Endothelial cell of umbilical vein (primary cell): ENCODE data around the gene MED12. TPM values are rescaled to one million over a fixed set of nuclear protein-coding genes. Genes with fewer than 3 reads are reported as not detected.

Experiments
- BruUV-seq: library from RNA; stranded (reverse); fragments of 400-500 nt; replicated peaks from 2 replicates; lab custom pipeline; 2021; lab: Mats Ljungman, UMichigan
- CTCF ChIA-PET: fragments of 300-600, 350-600 bp; sonication (Branson Sonifier 250); formaldehyde crosslinking; loops from one replicate; lab custom pipeline; 2021; ENCODE audit warnings: antibody characterized with exemption, inconsistent platforms; lab: Charles Lee
- POLR2A ChIA-PET: fragments of 300-600, 350-600 bp; sonication (Branson Sonifier 250); formaldehyde crosslinking; loops from one replicate; lab custom pipeline; 2021; ENCODE audit warnings: antibody characterized with exemption, inconsistent platforms; lab: Charles Lee
- DNase-seq: peaks from one replicate; pipeline ENCODE4 v3.0.0-alpha.2; 2011; ENCODE audit warnings: low read depth, low spot score
- FAIRE-seq: peaks from 2 replicates; lab custom pipeline; 2011; peaks lifted over from hg19 to GRCh38; lab: Jason Lieb, UNC
- H2AFZ ChIP-seq: 2 replicates; pipeline ENCODE4 v1.6.0; 2012; ENCODE audit warnings: low read depth, low read length, control low read depth, inconsistent platforms
- H3K27ac ChIP-seq: 2 replicates; pipeline ENCODE4 v1.5.1; 2011; ENCODE audit warnings: low read depth, mild to moderate bottlenecking, control low read depth, low read length, moderate library complexity; ENCODE audit not compliant: insufficient read depth
- H3K27me3 ChIP-seq, 2 experiments: 2 replicates each; pipeline versions ENCODE4 v1.6.0 to v1.6.1; 2011; ENCODE audit warnings: low read length in 2 of 2, mixed read lengths in 1 of 2; ENCODE audit not compliant: control insufficient read depth in 2 of 2, insufficient read depth in 2 of 2
- H3K36me3 ChIP-seq, 2 experiments: 2 replicates in 1 of 2; 3 replicates in 1 of 2; pipeline ENCODE4 v1.5.1; 2011; ENCODE audit warnings: low read length in 2 of 2, mild to moderate bottlenecking in 1 of 2, moderate library complexity in 1 of 2; ENCODE audit not compliant: control insufficient read depth in 2 of 2, insufficient read depth in 2 of 2; ENCODE audit errors: extremely low read depth in 1 of 2
- H3K4me1 ChIP-seq: 3 replicates; pipeline ENCODE4 v1.5.1; 2011; ENCODE audit warnings: mild to moderate bottlenecking, low read length; ENCODE audit not compliant: control insufficient read depth, insufficient read depth; ENCODE audit errors: extremely low read depth
- H3K4me2 ChIP-seq: 2 replicates; pipeline ENCODE4 v1.6.1; 2011; ENCODE audit warnings: low read length, control low read depth, mixed read lengths; ENCODE audit not compliant: insufficient read depth
- H3K4me3 ChIP-seq, 3 experiments: fragments of 200-600 bp in 1 of 3; sonication (generic), shearing (Covaris generic) in 1 of 3; replicated peaks in 1 of 3; 2 replicates each; pipeline ENCODE4 v1.5.1; 2011 to 2016; ENCODE audit warnings: control low read depth in 3 of 3, low read length in 3 of 3, mild to moderate bottlenecking in 2 of 3, inconsistent platforms in 1 of 3, low read depth in 1 of 3, moderate library complexity in 1 of 3; ENCODE audit not compliant: insufficient read depth in 1 of 3
- H3K79me2 ChIP-seq: 2 replicates; pipeline ENCODE4 v1.6.0; 2012; ENCODE audit warnings: low read length, inconsistent platforms; ENCODE audit not compliant: control insufficient read depth, insufficient read depth
- H3K9ac ChIP-seq: replicated peaks from 2 replicates; pipeline ENCODE3; 2011; ENCODE audit warnings: low read length, control low read depth; ENCODE audit not compliant: insufficient read depth; ENCODE audit errors: extremely low read depth
- H3K9me1 ChIP-seq: replicated peaks from 3 replicates; pipeline ENCODE4 v1.6.0; 2011; ENCODE audit warnings: mild to moderate bottlenecking, low read length; ENCODE audit not compliant: control insufficient read depth, insufficient read depth; ENCODE audit errors: extremely low read depth
- H3K9me3 ChIP-seq: replicated peaks from 2 replicates; pipeline ENCODE4 v1.5.1; 2012; ENCODE audit warnings: low read length, inconsistent platforms; ENCODE audit not compliant: control insufficient read depth, insufficient read depth
- H4K20me1 ChIP-seq: replicated peaks from 2 replicates; pipeline ENCODE3; 2011; ENCODE audit warnings: mild to moderate bottlenecking, low read length; ENCODE audit not compliant: control insufficient read depth, insufficient read depth; ENCODE audit errors: extremely low read depth
- CTCF ChIP-seq, 2 donors: IDR thresholded peaks; 1 replicate in 1 of 2; 2 replicates in 1 of 2; pipeline ENCODE4 v1.5.1; 2011; ENCODE audit warnings: low read length in 2 of 2, mild to moderate bottlenecking in 2 of 2, moderate library complexity in 2 of 2, control low read depth in 1 of 2, inconsistent platforms in 1 of 2, low read depth in 1 of 2; ENCODE audit not compliant: insufficient read depth in 1 of 2; ENCODE audit errors: extremely low read depth in 1 of 2
- EZH2 ChIP-seq: IDR thresholded peaks from 2 replicates; pipeline ENCODE4 v1.6.1; 2012; ENCODE audit warnings: borderline replicate concordance, low read depth, mild to moderate bottlenecking, moderate library complexity, low read length, inconsistent platforms; ENCODE audit not compliant: severe bottlenecking
- FOS ChIP-seq: IDR thresholded peaks from 2 replicates; pipeline ENCODE4 v1.6.1; 2011; ENCODE audit warnings: mild to moderate bottlenecking, low read length, moderate library complexity, borderline replicate concordance; ENCODE audit not compliant: insufficient read depth
- GATA2 ChIP-seq: IDR thresholded peaks from 2 replicates; pipeline ENCODE4 v1.7.0; 2011; ENCODE audit warnings: low read depth, mild to moderate bottlenecking, moderate library complexity, mixed read lengths, low read length; ENCODE audit not compliant: insufficient read length, insufficient read depth
- JUN ChIP-seq: IDR thresholded peaks from 2 replicates; pipeline ENCODE4 v1.6.1; 2011; ENCODE audit warnings: borderline replicate concordance, low read depth; ENCODE audit not compliant: insufficient read length, insufficient read depth
- MAX ChIP-seq: IDR thresholded peaks from 2 replicates; pipeline ENCODE4 v1.6.1; 2011; ENCODE audit not compliant: insufficient read depth, insufficient read length
- MYC ChIP-seq: IDR thresholded peaks from one replicate; pipeline ENCODE4 v1.6.1; 2011; ENCODE audit warnings: mild to moderate bottlenecking, low read depth, low read length
- POLR2A ChIP-seq: IDR thresholded peaks from 2 replicates; pipeline ENCODE4 v1.6.1; 2012; ENCODE audit warnings: low read depth, mild to moderate bottlenecking, control low read depth, low read length
- POLR2AphosphoS5 ChIP-seq: IDR thresholded peaks from 2 replicates; pipeline ENCODE4 v1.6.1; 2012; ENCODE audit warnings: low read depth, mild to moderate bottlenecking, control low read depth, low read length, moderate library complexity; ENCODE audit not compliant: insufficient read depth
- dilution Hi-C: fragments of 300-500 bp; cut with MboI; formaldehyde crosslinking; loops from one replicate; pipeline ENCODE4 v1.15.0; 2019; ENCODE audit warnings: low sequenced_read_pairs; ENCODE audit not compliant: extremely low pct_ligation_motif_present
- intact Hi-C: fragments of 100-400 bp; cut with micrococcal nuclease; formaldehyde crosslinking; loops from one replicate; pipeline ENCODE4 v1.10.0; 2022
- polyA plus RNA-seq, 4 experiments: library from polyadenylated mRNA; depleted of rRNA in 3 of 4; stranded (reverse) in 3 of 4; unstranded in 1 of 4; fragments of >200 nt; gene quantifications; 2 replicates each; pipeline versions ENCODE4 v1.2.1 to v1.2.3, GENCODE V29; 2011 to 2012; ENCODE audit warnings: missing spikeins in 1 of 4
- total RNA-seq: library from RNA; stranded (reverse); gene quantifications from 2 replicates; pipeline ENCODE4 v1.2.3, GENCODE V29; 2021

The MED12 gene
- total and polyA plus RNA-seq, 2 donors (not counting 3 experiments of a cell fraction or from before 2014, with no cell fraction given) = 28.1 to 65.3 TPM

- ChIA-PET CTCF (no interaction called here), POLR2A (no interaction called here)
- no peak overlapping the region for H3K4me3 ChIP-seq
- no peaks in the 10 kb centered on the region for H3K79me2 ChIP-seq
- no peaks in the 10 kb centered on the region for H3K36me3 ChIP-seq
- H3K27ac ChIP-seq = no peak overlapping the region
- no TSS peak for BruUV-seq
- H2AFZ ChIP-seq = no peak overlapping the region
- no peaks in the 10 kb centered on the region for H3K9me3 ChIP-seq
- H3K27me3 ChIP-seq = no peaks in the 10 kb centered on the region
- intact Hi-C loops = no loop called here
- H4K20me1 ChIP-seq = no peaks in the 10 kb centered on the region
- no peaks in the 10 kb centered on the region for H3K4me1 ChIP-seq
- H3K9ac ChIP-seq = no peak overlapping the region
- TF ChIP-seq POLR2AphosphoS5 = no peak
- no peak for TF ChIP-seq POLR2A
- TF ChIP-seq JUN = no peak
- TF ChIP-seq GATA2 = no peak
- TF ChIP-seq MAX = no peak
- TF ChIP-seq FOS = no peak
- TF ChIP-seq CTCF (IDR thresholded peaks at IDR 0.05; ENCODE audit: extremely low read depth in 1 of 2, insufficient read depth in 1 of 2, low read depth in 1 of 2, low read length in 2 of 2) = no peak
- TF ChIP-seq MYC = no peak
- no peak for TF ChIP-seq EZH2
- FAIRE-seq (peak; percentile 15), DNase-seq (no peak)
- dilution Hi-C loops = no loop called here
- H3K4me2 ChIP-seq = no peak overlapping the region
- H3K9me1 ChIP-seq = no peaks in the 10 kb centered on the region
Measured at GRCh38 chrX:71151366-71151765, 33.0 kb downstream of the MED12 start.
